WERI-Rb-1 (cell line): ENCODE results near the gene VENTX.

Experiments used
- DNase-seq: peaks from one replicate; pipeline ENCODE4 v3.0.0-alpha.2; 2020
- H3K27ac ChIP-seq: fragments of 250-450 bp; sonication (Bioruptor Pico); 2 replicates; pipeline ENCODE4 v1.5.1; 2020; ENCODE audit warnings: mild to moderate bottlenecking, moderate library complexity
- H3K27me3 ChIP-seq: fragments of 250-450 bp; sonication (Bioruptor Pico); 2 replicates; pipeline ENCODE4 v1.5.1; 2021; ENCODE audit warnings: mild to moderate bottlenecking, low read depth, moderate library complexity; ENCODE audit not compliant: insufficient read depth, severe bottlenecking
- H3K36me3 ChIP-seq: fragments of 250-450 bp; sonication (Bioruptor Pico); 2 replicates; pipeline ENCODE4 v1.5.1; 2020; ENCODE audit warnings: mild to moderate bottlenecking, moderate library complexity
- H3K4me3 ChIP-seq: 2 replicates; pipeline ENCODE4 v1.5.1; 2011; ENCODE audit warnings: low read depth, mild to moderate bottlenecking, control low read depth, low read length
- H3K9me3 ChIP-seq: fragments of 250-450 bp; sonication (Bioruptor Pico); 2 replicates; pipeline ENCODE4 v1.5.1; 2021; ENCODE audit warnings: mild to moderate bottlenecking, moderate library complexity; ENCODE audit not compliant: severe bottlenecking
- CTCF ChIP-seq: IDR thresholded peaks from 2 replicates; pipeline ENCODE4 v1.5.1; 2011; ENCODE audit warnings: low read depth, mild to moderate bottlenecking, control low read depth, inconsistent platforms, low read length

Gene VENTX

GRCh38 chr10:133214468-133215410, 22.9 kb upstream of the VENTX start:
- no peaks in the 10 kb centered on the region for H3K9me3 ChIP-seq

GRCh38 chr10:133215586-133215985, 22.1 kb upstream of the VENTX start:
- DNase-seq = no peak
- H3K9me3 ChIP-seq = no peaks in the 10 kb centered on the region
- H3K36me3 ChIP-seq = no peaks in the 10 kb centered on the region
- no peak overlapping the region for H3K4me3 ChIP-seq
- H3K27me3 ChIP-seq = no peaks in the 10 kb centered on the region
- TF ChIP-seq CTCF = no peak
- H3K27ac ChIP-seq = no peak overlapping the region

More at GRCh38 chr10:133214468-133215410, 22.9 kb upstream of the VENTX start:
- Histone ChIP-seq H3K27ac (no peak overlapping the region), H3K4me3 (no peak overlapping the region), H3K27me3 (no peaks in the 10 kb centered on the region), H3K36me3 (no peaks in the 10 kb centered on the region)
- DNase-seq = no peak
- no peak for TF ChIP-seq CTCF

- no peaks in the 10 kb centered on the region for H3K9me3 ChIP-seq
- no peaks in the 10 kb centered on the region for H3K36me3 ChIP-seq
- no peak overlapping the region for H3K27ac ChIP-seq
- no peak for DNase-seq
- no peak overlapping the region for H3K4me3 ChIP-seq
- H3K27me3 ChIP-seq = no peaks in the 10 kb centered on the region
- TF ChIP-seq CTCF = no peak
Observed at GRCh38 chr10:133216776-133217175, 20.9 kb upstream of the VENTX start.

GRCh38 chr10:133217800-133218589, 19.7 kb upstream of the VENTX start:
- no peak for TF ChIP-seq CTCF
- H3K4me3 ChIP-seq = no peak overlapping the region
- no peaks in the 10 kb centered on the region for H3K36me3 ChIP-seq
- no peak overlapping the region for H3K27ac ChIP-seq
- no peaks in the 10 kb centered on the region for H3K27me3 ChIP-seq
- H3K9me3 ChIP-seq = no peaks in the 10 kb centered on the region
- no peak for DNase-seq

- no peak overlapping the region for H3K4me3 ChIP-seq
- no peak for TF ChIP-seq CTCF
- no peak overlapping the region for H3K27ac ChIP-seq
- no peaks in the 10 kb centered on the region for H3K9me3 ChIP-seq
- no peaks in the 10 kb centered on the region for H3K27me3 ChIP-seq
- no peak for DNase-seq
- no peaks in the 10 kb centered on the region for H3K36me3 ChIP-seq
Observed at GRCh38 chr10:133218891-133219290, 18.8 kb upstream of the VENTX start.
